22Rv1 (cell line): ENCODE measurements around the gene COBL.

ENCODE experiments used
- ZFX ChIP-seq: fragments of 450-650 bp; IDR thresholded peaks from 2 replicates; pipeline ENCODE4 v1.6.1; 2017; ENCODE audit warnings: antibody characterized with exemption, borderline replicate concordance
- TF ChIP-seq, protein P1 (sequence below): fragments of 450-650 bp; IDR thresholded peaks from 2 replicates; pipeline ENCODE4 v1.5.1; 2017; ENCODE audit warnings: mild to moderate bottlenecking

DNA sequence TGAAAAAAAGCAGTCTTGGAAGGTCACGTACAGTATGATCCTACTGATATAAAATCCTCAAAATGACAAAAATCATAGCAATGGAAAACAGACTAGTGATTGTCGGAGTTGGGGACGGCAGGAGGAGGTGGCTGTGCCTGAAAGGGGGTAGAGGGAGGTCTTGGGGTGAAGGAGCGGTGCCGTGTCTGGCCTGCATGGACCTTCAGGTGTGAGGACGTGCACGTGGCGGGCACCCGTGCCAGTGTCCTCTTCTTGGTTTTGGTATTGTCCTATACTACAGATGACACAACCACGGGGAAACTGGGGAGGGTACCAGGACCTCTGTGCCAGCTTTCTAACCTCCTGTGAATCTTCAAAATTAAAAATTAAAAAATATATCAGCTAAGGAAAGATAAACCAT is 73.0 kb downstream of the COBL start:
- TF ChIP-seq, protein P1, sequence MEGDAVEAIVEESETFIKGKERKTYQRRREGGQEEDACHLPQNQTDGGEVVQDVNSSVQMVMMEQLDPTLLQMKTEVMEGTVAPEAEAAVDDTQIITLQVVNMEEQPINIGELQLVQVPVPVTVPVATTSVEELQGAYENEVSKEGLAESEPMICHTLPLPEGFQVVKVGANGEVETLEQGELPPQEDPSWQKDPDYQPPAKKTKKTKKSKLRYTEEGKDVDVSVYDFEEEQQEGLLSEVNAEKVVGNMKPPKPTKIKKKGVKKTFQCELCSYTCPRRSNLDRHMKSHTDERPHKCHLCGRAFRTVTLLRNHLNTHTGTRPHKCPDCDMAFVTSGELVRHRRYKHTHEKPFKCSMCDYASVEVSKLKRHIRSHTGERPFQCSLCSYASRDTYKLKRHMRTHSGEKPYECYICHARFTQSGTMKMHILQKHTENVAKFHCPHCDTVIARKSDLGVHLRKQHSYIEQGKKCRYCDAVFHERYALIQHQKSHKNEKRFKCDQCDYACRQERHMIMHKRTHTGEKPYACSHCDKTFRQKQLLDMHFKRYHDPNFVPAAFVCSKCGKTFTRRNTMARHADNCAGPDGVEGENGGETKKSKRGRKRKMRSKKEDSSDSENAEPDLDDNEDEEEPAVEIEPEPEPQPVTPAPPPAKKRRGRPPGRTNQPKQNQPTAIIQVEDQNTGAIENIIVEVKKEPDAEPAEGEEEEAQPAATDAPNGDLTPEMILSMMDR: no peak
- no peak for TF ChIP-seq ZFX
